Gastrocnemius medialis (tissue), 4 donors: ENCODE measurements around the gene PLB1.

ENCODE experiments used
- CTCF ChIP-seq, 5 experiments: fragments of 450-650 bp in 3 of 5; fragments of 200-600 bp in 2 of 5; sonication (generic) in 2 of 5; IDR thresholded peaks in 4 of 5; conservative IDR thresholded peaks in 1 of 5; 1 replicate in 4 of 5; 2 replicates in 1 of 5; pipeline ENCODE4 v1.5.1; 2016 to 2019; ENCODE audit warnings: antibody characterized with exemption in 5 of 5, mild to moderate bottlenecking in 3 of 5, moderate library complexity in 3 of 5
- POLR2A ChIP-seq, 2 donors: fragments of 450-650 bp; IDR thresholded peaks; one replicate each; pipeline ENCODE4 v1.6.1; 2017; ENCODE audit warnings: antibody characterized with exemption in 2 of 2, mild to moderate bottlenecking in 2 of 2, moderate library complexity in 2 of 2

GRCh38 chr2:28673338-28673737, 177.5 kb downstream of the PLB1 start:
- no peak for TF ChIP-seq CTCF (IDR thresholded peaks at IDR 0.05 in 4 of 5, conservative IDR thresholded peaks at IDR 0.05 in 1 of 5)
- no peak for TF ChIP-seq POLR2A (IDR thresholded peaks at IDR 0.05)
